ENCODE results near the gene KRTAP15-1. TPM values are rescaled to one million over a fixed set of nuclear protein-coding genes. Genes with fewer than 3 reads are reported as not detected.
A peak's percentile ranks its signal among the peaks of the same experiment; 100 is the strongest.

Gene KRTAP15-1
- total RNA-seq (not detected), polyA plus RNA-seq (not detected)
- long read RNA-seq, donor 1 = 0 reads
- long read RNA-seq, donor 2 = 0 reads
- long read RNA-seq, donor 3 = 0 reads

- H3K27ac ChIP-seq = no peak within 1 kb of the TSS
- H3K36me3 ChIP-seq = no peaks in the 10 kb centered on the region
- no peak within 1 kb of the TSS for H3K4me3 ChIP-seq
- ATAC-seq (no peak), DNase-seq (no peak)
- no peaks in the 10 kb centered on the region for H3K4me1 ChIP-seq
- H3K9me3 ChIP-seq = no peaks in the 10 kb centered on the region
- TF ChIP-seq POLR2A (IDR thresholded peaks at IDR 0.05) (no peak), CTCF (IDR thresholded peaks at IDR 0.05) (no peak)
- WGBS, 4 donors = 92 to 95% (median 94%) methylated on average over 5 of the region's 5 CpGs
- intact Hi-C loops (cut with DNase I) = loop anchor here (5.0 to 10.0 kb wide), 5 partner anchors 95 to 647 kb away; partner anchors contain the start of gene KRTAP23-1 (in 1 of the 10)
- no peaks in the 10 kb centered on the region for H3K27me3 ChIP-seq
These were observed at the start of gene KRTAP15-1 for GRCh38 chr21:30439975-30440374. Gene KRTAP15-1 (plus strand): TSS chr21:30440275. CDS start chr21:30440328, 53 bp downstream.

- WGBS, 4 donors = 23 to 32% (median 24%) methylated on average over 2 of the region's 2 CpGs
- no peak for TF ChIP-seq POLR2A (IDR thresholded peaks at IDR 0.05)
- TF ChIP-seq CTCF (IDR thresholded peaks at IDR 0.05) = no peak
- Histone ChIP-seq H3K4me3 (no peak overlapping the region), H3K27me3 (no peaks in the 10 kb centered on the region), H3K27ac (no peak overlapping the region), H3K36me3 (no peaks in the 10 kb centered on the region), H3K4me1 (peaks cover 0 to 9% (median 0%) of the 10 kb centered on the region in 12 donors), H3K9me3 (peaks cover 0 to 20% (median 2%) of the 10 kb centered on the region in 12 donors)
- intact Hi-C loops (cut with DNase I) = no loop called here
- DNase-seq (no peak), ATAC-seq (peak in 3 of 4 donors; percentile 13 to 67 (median 58))
These were observed 48.5 kb upstream of the KRTAP15-1 start for GRCh38 chr21:30391492-30392025.

- Histone ChIP-seq H3K4me3 (no peak within 1 kb of the TSS), H3K9me3 (peaks cover 0 to 10% (median 1%) of the 10 kb centered on the region in 12 donors), H3K27ac (no peak within 1 kb of the TSS), H3K4me1 (peaks cover 0 to 9% (median 0%) of the 10 kb centered on the region in 12 donors), H3K27me3 (no peaks in the 10 kb centered on the region), H3K36me3 (no peaks in the 10 kb centered on the region)
- TF ChIP-seq POLR2A (IDR thresholded peaks at IDR 0.05) (no peak), CTCF (IDR thresholded peaks at IDR 0.05) (no peak)
- intact Hi-C loops (cut with DNase I) = no loop called here
- DNase-seq (no peak), ATAC-seq (no peak)
- WGBS, 4 donors = 72 to 86% (median 79%) methylated on average over 4 of the region's 4 CpGs
These were observed 44.3 kb upstream of the KRTAP15-1 start, which contains the start of gene KRTAP13-1 for GRCh38 chr21:30395731-30396130. Gene KRTAP13-1 (plus strand): TSS chr21:30396031. CDS start chr21:30396087, 56 bp downstream.

GRCh38 chr21:30408782-30409494 lies 31.1 kb upstream of the KRTAP15-1 start:
- Histone ChIP-seq H3K4me1 (no peaks in the 10 kb centered on the region), H3K36me3 (no peaks in the 10 kb centered on the region), H3K9me3 (peaks cover 0 to 22% (median 0%) of the 10 kb centered on the region in 12 donors), H3K27me3 (no peaks in the 10 kb centered on the region), H3K27ac (no peak overlapping the region), H3K4me3 (no peak overlapping the region)
- peak; percentile 17 to 54 (median 34) for DNase-seq
- TF ChIP-seq CTCF (IDR thresholded peaks at IDR 0.05) (peak in 6 of 12 donors; percentile 10 to 44 (median 35)), POLR2A (IDR thresholded peaks at IDR 0.05) (no peak)
- WGBS, 4 donors = 23 to 36% (median 24%) methylated on average over 14 of the region's 14 CpGs
- intact Hi-C loops (cut with DNase I) = no loop called here
- peak; percentile 58 to 96 (median 78) for ATAC-seq
